B cell (primary cell): ENCODE data around the gene ASB2. TPM values are rescaled to one million over a fixed set of nuclear protein-coding genes. Genes with fewer than 3 reads are reported as not detected.

Source experiments
- ATAC-seq: fragments of 200-7000 bp; cut with Tn5 transposase; one replicate; pipeline ENCODE4 v1.10.0; 2021; ENCODE audit warnings: low read depth, mild to moderate bottlenecking, moderate number of reproducible peaks, moderate library complexity
- CTCF ChIA-PET: fragments of 350-600 bp; sonication (Branson Sonifier 250); formaldehyde crosslinking; loops from one replicate; lab custom pipeline; 2021; ENCODE audit warnings: antibody characterized with exemption, inconsistent platforms; lab: Charles Lee
- POLR2A ChIA-PET: fragments of 350-600 bp; sonication (Branson Sonifier 250); formaldehyde crosslinking; loops from one replicate; lab custom pipeline; 2021; ENCODE audit warnings: antibody characterized with exemption; lab: Charles Lee
- DNase-seq: peaks from one replicate; pipeline ENCODE4 v3.0.0; 2013
- H2AFZ ChIP-seq: 2 replicates; pipeline ENCODE4 v1.6.1; 2012; ENCODE audit warnings: mild to moderate bottlenecking, low read depth, low read length; ENCODE audit not compliant: insufficient read depth, poor library complexity, severe bottlenecking
- H3K27ac ChIP-seq, 2 donors: 1 replicate in 1 of 2; 2 replicates in 1 of 2; pipeline ENCODE4 v1.5.1; 2012 to 2013; ENCODE audit warnings: low read length in 2 of 2, mild to moderate bottlenecking in 2 of 2, moderate library complexity in 1 of 2
- H3K27me3 ChIP-seq, 4 experiments: fragments of 200-600 bp in 1 of 4; sonication (generic) in 1 of 4; replicated peaks in 1 of 4; 1 replicate in 2 of 4; 2 replicates in 2 of 4; pipeline versions ENCODE4 v1.6.1 to v1.7.0; 2013 to 2016; ENCODE audit warnings: low read length in 3 of 4, mild to moderate bottlenecking in 2 of 4, mixed read lengths in 1 of 4, moderate library complexity in 1 of 4; ENCODE audit not compliant: insufficient read depth in 4 of 4, control insufficient read depth in 3 of 4; ENCODE audit errors: control extremely low read depth in 1 of 4
- H3K36me3 ChIP-seq, 2 experiments: replicated peaks in 1 of 2; 1 replicate in 1 of 2; 2 replicates in 1 of 2; pipeline versions ENCODE4 v1.6.1 to v1.7.1; 2013; ENCODE audit warnings: low read length in 1 of 2; ENCODE audit not compliant: insufficient read depth in 2 of 2, control insufficient read depth in 1 of 2; ENCODE audit errors: control extremely low read depth in 1 of 2, extremely low read depth in 1 of 2
- H3K4me1 ChIP-seq, 2 donors: fragments of 200-600 bp in 1 of 2; sonication (generic) in 1 of 2; 1 replicate in 1 of 2; 2 replicates in 1 of 2; pipeline versions ENCODE4 v1.5.1 to v1.6.1; 2013 to 2017; ENCODE audit warnings: low read length in 2 of 2; ENCODE audit not compliant: control insufficient read depth in 2 of 2, insufficient read depth in 2 of 2
- H3K4me2 ChIP-seq: replicated peaks from 2 replicates; pipeline ENCODE3; 2012; ENCODE audit warnings: mild to moderate bottlenecking, low read depth, low read length; ENCODE audit not compliant: poor library complexity, severe bottlenecking
- H3K4me3 ChIP-seq, 5 experiments: fragments of 200-600 bp in 1 of 5; sonication (generic) in 1 of 5; 1 replicate in 3 of 5; 2 replicates in 2 of 5; pipeline versions ENCODE4 v1.5.1 to v1.7.0; 2011 to 2016; ENCODE audit warnings: low read length in 4 of 5, mild to moderate bottlenecking in 4 of 5, low read depth in 2 of 5, control low read depth in 1 of 5, moderate library complexity in 1 of 5; ENCODE audit not compliant: insufficient read depth in 1 of 5; ENCODE audit errors: control extremely low read depth in 1 of 5, extremely low read depth in 1 of 5
- H3K79me2 ChIP-seq: fragments of 200-600 bp; sonication (generic); one replicate; pipeline ENCODE4 v1.6.0; 2016; ENCODE audit warnings: low read length; ENCODE audit not compliant: control insufficient read depth, insufficient read depth
- H3K9ac ChIP-seq: fragments of 200-600 bp; sonication (generic); 2 replicates; pipeline ENCODE4 v1.6.1; 2017; ENCODE audit warnings: mild to moderate bottlenecking, low read length, moderate library complexity
- H3K9me3 ChIP-seq, 3 donors: one replicate each; pipeline versions ENCODE4 v1.6.1 to v1.7.1; 2013; ENCODE audit warnings: low read length in 2 of 3; ENCODE audit not compliant: control insufficient read depth in 2 of 3, insufficient read depth in 1 of 3; ENCODE audit errors: control extremely low read depth in 1 of 3
- H4K20me1 ChIP-seq: 2 replicates; pipeline ENCODE4 v1.6.0; 2012; ENCODE audit warnings: mild to moderate bottlenecking, low read length; ENCODE audit not compliant: insufficient read depth, control insufficient read depth, poor library complexity, severe bottlenecking
- H3K27ac Mint-ChIP-seq: one replicate; pipeline ENCODE4 v1.8.0; 2021; ENCODE audit warnings: mixed read lengths
- H3K27me3 Mint-ChIP-seq: one replicate; pipeline ENCODE4 v1.8.0; 2021; ENCODE audit warnings: mixed read lengths
- H3K4me1 Mint-ChIP-seq: one replicate; pipeline ENCODE4 v1.8.0; 2021; ENCODE audit warnings: mixed read lengths
- H3K4me3 Mint-ChIP-seq: one replicate; pipeline ENCODE4 v1.8.0; 2021; ENCODE audit warnings: mixed read lengths
- H3K9me3 Mint-ChIP-seq: one replicate; pipeline ENCODE4 v1.8.0; 2022; ENCODE audit warnings: mixed read lengths; ENCODE audit not compliant: insufficient read depth
- EZH2 ChIP-seq: IDR thresholded peaks from 2 replicates; pipeline ENCODE4 v1.6.1; 2012; ENCODE audit warnings: borderline replicate concordance, low read depth, mild to moderate bottlenecking, moderate library complexity, low read length; ENCODE audit not compliant: insufficient read depth, poor library complexity, severe bottlenecking
- WGBS: methylation state at CpG from one replicate; pipeline ENCODE4 v1.1.5; 2013; ENCODE audit warnings: missing lambda C conversion rate; ENCODE audit not compliant: insufficient coverage; 5-methylcytosine and 5-hydroxymethylcytosine counted together
- intact Hi-C: fragments of 100-400 bp; cut with micrococcal nuclease; formaldehyde crosslinking; loops from one replicate; pipeline ENCODE4 v1.10.0; 2022
- polyA plus RNA-seq: library from polyadenylated mRNA; depleted of rRNA; stranded (reverse); fragments of >200 nt; gene quantifications from 2 replicates; pipeline ENCODE4 v1.2.3, GENCODE V29; 2012
- total RNA-seq, 2 donors: library from RNA; stranded (reverse); fragments of 120-200 nt in 1 of 2; gene quantifications; 1 replicate in 1 of 2; 2 replicates in 1 of 2; pipeline versions ENCODE4 v1.2.3 to v1.2.4, GENCODE V29; 2013 to 2022
- TF ChIP-seq, protein P1 (sequence below): fragments of 200-600 bp; IDR thresholded peaks from one replicate; pipeline ENCODE4 v1.8.0; 2022; ENCODE audit warnings: antibody characterized with exemption, mild to moderate bottlenecking

ASB2 gene
- total and polyA plus RNA-seq, 2 donors (not counting 1 experiment from before 2014, with no cell fraction given): 1.5 to 2.7 TPM

DNA sequence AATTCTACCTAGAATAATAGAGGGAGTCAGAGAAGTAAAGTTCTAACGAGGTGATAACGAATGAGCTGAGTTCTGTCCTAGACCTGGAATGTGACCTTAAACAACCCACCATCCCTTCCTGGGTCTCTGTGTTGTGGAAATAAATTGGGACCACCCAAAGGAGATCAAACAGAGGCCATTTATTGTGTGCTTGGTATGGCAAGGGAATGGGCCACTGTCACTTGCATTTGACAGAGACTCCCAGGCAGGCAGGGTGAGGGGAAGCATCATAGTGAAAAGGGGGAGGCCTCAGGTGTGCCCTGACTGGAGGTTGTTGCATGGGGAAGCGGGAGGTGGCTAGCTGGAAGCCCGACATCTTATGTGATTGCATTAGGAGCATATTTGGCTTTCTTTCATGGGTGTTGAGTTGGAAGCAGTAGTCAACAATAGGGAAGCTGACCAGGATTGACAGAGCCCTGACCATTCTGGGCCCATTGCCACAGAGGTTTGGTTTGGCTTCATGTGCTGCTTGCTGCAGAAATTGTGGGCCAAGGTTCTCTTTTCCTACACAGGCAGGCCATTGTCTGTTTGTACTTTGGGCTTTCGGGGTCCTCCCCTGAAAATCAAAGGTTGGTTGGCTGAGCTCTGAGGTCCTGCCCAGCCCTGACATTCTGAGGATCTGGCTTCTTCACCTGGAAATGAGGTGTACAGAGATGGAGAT lies 66.8 kb downstream of the ASB2 start:
- Mint-ChIP-seq H3K4me1 (no peaks in the 10 kb centered on the region), H3K27me3 (peaks cover 5% of the 10 kb centered on the region), H3K27ac (no peak overlapping the region), H3K4me3 (no peak overlapping the region), H3K9me3 (no peaks in the 10 kb centered on the region)
- Histone ChIP-seq H3K4me1 (no peaks in the 10 kb centered on the region), H3K4me2 (no peak overlapping the region), H3K27me3 (peaks cover 0 to 5% (median 2%) of the 10 kb centered on the region in 4 experiments), H3K36me3 (no peaks in the 10 kb centered on the region), H4K20me1 (no peaks in the 10 kb centered on the region), H3K4me3 (no peak overlapping the region), H2AFZ (no peak overlapping the region), H3K9me3 (peaks cover 0 to 4% (median 4%) of the 10 kb centered on the region in 3 donors), H3K9ac (no peak overlapping the region), H3K27ac (no peak overlapping the region), H3K79me2 (no peaks in the 10 kb centered on the region)
- POLR2A ChIA-PET: no interaction called here
- TF ChIP-seq EZH2: no peak
- TF ChIP-seq, protein P1, sequence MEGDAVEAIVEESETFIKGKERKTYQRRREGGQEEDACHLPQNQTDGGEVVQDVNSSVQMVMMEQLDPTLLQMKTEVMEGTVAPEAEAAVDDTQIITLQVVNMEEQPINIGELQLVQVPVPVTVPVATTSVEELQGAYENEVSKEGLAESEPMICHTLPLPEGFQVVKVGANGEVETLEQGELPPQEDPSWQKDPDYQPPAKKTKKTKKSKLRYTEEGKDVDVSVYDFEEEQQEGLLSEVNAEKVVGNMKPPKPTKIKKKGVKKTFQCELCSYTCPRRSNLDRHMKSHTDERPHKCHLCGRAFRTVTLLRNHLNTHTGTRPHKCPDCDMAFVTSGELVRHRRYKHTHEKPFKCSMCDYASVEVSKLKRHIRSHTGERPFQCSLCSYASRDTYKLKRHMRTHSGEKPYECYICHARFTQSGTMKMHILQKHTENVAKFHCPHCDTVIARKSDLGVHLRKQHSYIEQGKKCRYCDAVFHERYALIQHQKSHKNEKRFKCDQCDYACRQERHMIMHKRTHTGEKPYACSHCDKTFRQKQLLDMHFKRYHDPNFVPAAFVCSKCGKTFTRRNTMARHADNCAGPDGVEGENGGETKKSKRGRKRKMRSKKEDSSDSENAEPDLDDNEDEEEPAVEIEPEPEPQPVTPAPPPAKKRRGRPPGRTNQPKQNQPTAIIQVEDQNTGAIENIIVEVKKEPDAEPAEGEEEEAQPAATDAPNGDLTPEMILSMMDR: no peak
- CTCF ChIA-PET: interaction anchor here (1.1 kb wide), 1 partner anchor 17 kb away, joined by 3 read pairs; no protein-coding TSS in a partner anchor
- no peak for DNase-seq
- 92% methylated on average over 4 of the region's 5 CpGs for WGBS
- intact Hi-C loops: no loop called here
- no peak for ATAC-seq
